SKM-1 treated with dmso at 0.1 percent for 144 hours (cell line): ENCODE data around the gene SPOCK3.

ENCODE experiments used
- DNase-seq: peaks from one replicate; lab custom pipeline; 2025; ENCODE audit not compliant: unreplicated experiment; lab: John Stamatoyannopoulos, UW

The SPOCK3 gene

GRCh38 chr4:167041524-167041923 is 192.8 kb downstream of the SPOCK3 start:
- DNase-seq, result no peak

DNA sequence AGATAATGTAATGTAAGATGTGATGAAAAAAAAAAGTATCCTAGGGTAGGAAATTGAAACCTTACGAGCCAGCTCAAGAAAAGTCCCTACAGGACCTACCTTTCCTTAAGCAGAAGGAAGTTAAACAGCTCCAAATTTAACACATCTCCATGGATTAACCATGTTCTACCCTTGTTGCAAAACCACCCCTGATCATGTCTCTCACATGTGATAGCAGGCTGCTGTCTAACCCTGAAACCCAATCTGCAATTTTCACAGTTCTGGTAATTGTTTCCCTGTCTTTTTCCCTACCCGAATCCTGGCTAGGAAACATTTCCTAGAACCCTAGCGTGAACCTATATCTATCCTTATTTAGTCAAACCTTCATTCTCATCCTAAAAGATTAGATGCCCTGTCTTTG is 198.9 kb downstream of the SPOCK3 start:
- no peak for DNase-seq

DNA sequence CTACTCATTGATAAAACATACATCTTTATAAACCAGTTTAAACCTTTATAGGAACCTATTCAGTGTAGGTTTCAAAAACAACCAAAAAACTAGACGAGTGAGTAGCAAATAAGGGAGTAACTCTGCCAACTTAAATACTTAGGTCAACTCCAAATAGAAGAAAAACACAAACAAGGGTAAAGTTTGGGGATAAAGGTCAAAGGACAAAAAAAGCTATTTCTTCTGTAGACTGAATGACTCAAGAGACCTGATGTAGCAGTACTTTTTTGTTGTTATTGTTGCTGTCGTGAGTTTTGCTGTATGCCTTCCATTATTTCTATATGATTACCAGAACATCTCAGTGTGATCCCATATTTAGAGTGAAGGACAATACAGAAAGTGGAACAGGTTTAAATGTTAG is 199.3 kb downstream of the SPOCK3 start:
- DNase-seq, result no peak

GRCh38 chr4:167032871-167033270 is 201.4 kb downstream of the SPOCK3 start:
- DNase-seq, result no peak

DNA sequence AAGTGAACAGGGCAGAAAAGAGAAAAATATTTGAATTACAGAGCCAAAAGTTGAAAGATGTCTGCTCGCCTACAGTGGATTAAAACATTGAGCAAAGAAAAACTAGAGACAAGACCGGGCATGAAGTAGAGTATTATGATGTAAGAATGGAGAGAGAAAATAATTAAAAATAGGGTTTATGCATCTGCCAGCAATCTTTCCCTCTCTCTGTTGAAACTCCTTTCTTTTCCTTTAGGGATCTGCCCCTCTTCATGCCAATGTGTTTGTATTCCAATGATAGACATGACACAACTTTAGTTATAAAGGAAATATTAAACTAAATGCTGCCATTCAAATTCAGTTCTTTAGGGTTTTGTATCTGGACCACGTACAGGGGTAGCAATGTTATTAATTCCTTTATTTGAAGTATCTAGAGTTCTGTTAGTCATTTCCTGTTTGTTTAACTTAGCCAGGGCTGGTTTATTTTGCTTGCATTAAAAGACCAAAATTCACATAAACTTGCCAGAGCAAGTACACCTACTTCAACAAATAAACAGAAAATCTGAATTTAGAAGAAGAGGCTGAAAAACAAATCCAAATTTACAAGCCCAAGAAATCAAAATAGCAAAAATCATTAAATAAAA is 202.6 kb downstream of the SPOCK3 start:
- no peak for DNase-seq

- DNase-seq, result no peak
Measured at GRCh38 chr4:167028976-167029375, 205.3 kb downstream of the SPOCK3 start.

DNA sequence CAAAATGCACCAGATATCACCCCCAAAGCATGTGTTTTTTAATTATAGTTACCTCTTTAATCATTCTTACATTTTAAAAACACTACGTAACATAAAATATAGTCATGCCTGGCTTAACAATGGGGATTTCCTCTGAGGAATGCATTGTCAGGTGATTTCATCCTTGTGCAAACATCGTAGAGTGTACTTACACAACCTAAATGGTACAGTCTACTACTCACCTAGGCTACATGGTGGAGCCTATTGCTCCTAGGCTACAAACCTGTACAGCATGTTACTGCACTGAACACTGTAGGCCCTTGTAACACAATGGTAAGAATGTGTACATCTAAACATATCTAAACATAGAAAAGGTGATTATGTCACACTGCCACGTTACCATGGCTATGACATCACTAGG is 208.6 kb downstream of the SPOCK3 start:
- no peak for DNase-seq

GRCh38 chr4:167023364-167023925 is 210.8 kb downstream of the SPOCK3 start:
- no peak for DNase-seq

GRCh38 chr4:167021545-167022155 is 212.6 kb downstream of the SPOCK3 start:
- DNase-seq, result peak; percentile 58

DNA sequence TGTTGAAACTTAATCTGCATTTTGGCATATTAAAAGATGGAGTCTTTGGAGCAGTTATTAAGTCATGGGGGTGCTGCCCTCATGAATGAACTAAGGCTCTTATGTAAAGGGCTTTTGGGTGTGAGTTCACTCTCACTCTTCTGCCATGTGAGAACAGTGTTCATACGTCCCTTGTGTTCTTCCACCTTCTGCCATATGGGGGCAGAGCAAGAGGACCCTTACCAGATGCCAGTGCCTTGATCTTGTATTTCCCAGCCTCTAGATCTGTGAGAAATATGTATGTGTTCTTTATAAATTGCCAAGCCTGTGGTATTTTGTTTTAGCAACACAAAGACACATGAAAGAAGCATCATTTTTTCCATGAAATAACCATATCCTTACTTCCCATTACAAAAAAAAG is 213.9 kb downstream of the SPOCK3 start:
- DNase-seq, result peak; percentile 25

GRCh38 chr4:167014944-167015343 is 219.3 kb downstream of the SPOCK3 start:
- DNase-seq, result no peak

DNA sequence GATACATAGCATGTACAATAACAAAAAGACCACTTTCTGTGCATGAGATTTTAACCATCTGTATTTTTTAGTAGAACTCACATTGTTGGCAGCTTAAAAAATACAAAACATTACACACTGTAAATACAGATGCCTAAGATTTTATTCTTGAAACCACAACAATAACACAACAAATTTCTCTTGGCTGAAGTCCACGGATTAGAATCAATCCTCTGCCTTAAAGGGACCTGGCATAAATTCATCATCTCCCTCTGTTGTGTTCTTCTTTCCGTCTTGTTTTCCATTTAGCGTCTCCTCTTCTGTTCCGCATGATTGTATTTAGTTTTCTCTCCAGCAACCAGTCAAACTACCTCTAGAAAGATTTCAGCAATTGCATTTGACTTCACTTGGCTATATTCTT is 231.0 kb downstream of the SPOCK3 start:
- no peak for DNase-seq

GRCh38 chr4:167000141-167000852 is 234.0 kb downstream of the SPOCK3 start:
- no peak for DNase-seq

DNA sequence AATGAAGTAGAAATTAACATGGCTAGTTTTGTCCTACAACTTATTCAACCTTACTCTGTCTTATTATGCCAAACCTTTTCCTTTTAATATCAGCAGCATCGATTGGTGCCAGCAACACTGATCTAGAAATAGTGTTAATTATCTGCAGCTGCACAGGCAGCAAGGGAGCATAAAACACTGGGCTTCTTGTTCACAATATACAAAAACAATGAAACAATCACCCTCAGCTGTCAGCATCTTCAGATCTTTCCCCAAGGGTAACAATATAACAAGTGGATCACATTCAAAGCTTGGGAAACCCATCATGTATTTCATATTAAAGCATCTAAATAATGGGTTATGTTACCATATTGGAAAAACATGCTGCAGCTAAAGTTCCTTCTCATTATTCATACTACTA is 238.1 kb downstream of the SPOCK3 start:
- no peak for DNase-seq

DNA sequence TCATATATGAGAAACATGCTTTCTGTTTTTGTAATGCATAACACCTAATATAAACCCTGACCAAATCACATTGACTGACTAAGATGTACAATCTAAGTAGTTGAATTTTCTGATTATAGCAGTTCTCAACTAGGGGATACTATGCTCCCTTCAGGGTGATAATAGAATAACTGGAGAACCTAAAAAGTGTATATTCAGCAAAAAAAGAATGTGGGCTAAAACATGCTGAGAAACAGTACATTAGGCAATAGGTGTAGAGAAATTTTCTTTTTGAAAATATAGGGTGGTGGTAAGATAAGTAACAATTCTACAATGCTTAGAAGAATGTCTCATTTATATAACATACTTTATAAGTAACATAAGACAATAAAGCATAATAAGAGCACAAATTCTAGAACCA is 239.6 kb downstream of the SPOCK3 start:
- no peak for DNase-seq

GRCh38 chr4:166991006-166991561 is 243.2 kb downstream of the SPOCK3 start:
- no peak for DNase-seq

DNA sequence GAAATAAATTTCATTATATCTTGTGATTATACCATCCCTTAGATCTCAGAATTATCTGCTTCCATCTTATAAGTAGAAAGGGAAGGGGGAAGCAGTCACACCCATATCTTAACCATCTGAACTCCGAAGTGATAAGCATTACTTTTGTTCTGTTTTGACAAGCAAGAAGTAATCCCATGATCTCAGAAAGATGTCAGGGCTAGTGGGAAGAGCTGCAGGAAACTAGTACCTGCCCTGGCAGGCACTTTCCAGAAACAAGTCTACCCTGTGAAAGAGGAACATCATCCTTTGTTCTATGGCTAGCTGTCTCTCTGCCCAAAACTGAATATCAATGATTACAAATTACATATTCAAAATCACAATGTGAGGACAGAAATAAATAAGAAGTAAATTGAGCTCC is 244.4 kb downstream of the SPOCK3 start:
- DNase-seq, result no peak

- no peak for DNase-seq
Measured at GRCh38 chr4:166987026-166987425, 247.3 kb downstream of the SPOCK3 start.

- no peak for DNase-seq
Measured at GRCh38 chr4:166981847-166982246, 252.4 kb downstream of the SPOCK3 start.

GRCh38 chr4:166980419-166980818 is 253.9 kb downstream of the SPOCK3 start:
- no peak for DNase-seq

GRCh38 chr4:166977596-166977995 is 256.7 kb downstream of the SPOCK3 start:
- no peak for DNase-seq

- DNase-seq, result no peak
Measured at GRCh38 chr4:166972071-166972470, 262.2 kb downstream of the SPOCK3 start.
